Measurements from ENCODE around the gene KIF12. TPM values are rescaled to one million over a fixed set of nuclear protein-coding genes. Genes with fewer than 3 reads are reported as not detected.
A peak's percentile ranks its signal among the peaks of the same experiment; 100 is the strongest.

Gene KIF12
- total and polyA plus RNA-seq, 2 experiments from 2014 or later = 39.9 to 97.3 TPM

DNA sequence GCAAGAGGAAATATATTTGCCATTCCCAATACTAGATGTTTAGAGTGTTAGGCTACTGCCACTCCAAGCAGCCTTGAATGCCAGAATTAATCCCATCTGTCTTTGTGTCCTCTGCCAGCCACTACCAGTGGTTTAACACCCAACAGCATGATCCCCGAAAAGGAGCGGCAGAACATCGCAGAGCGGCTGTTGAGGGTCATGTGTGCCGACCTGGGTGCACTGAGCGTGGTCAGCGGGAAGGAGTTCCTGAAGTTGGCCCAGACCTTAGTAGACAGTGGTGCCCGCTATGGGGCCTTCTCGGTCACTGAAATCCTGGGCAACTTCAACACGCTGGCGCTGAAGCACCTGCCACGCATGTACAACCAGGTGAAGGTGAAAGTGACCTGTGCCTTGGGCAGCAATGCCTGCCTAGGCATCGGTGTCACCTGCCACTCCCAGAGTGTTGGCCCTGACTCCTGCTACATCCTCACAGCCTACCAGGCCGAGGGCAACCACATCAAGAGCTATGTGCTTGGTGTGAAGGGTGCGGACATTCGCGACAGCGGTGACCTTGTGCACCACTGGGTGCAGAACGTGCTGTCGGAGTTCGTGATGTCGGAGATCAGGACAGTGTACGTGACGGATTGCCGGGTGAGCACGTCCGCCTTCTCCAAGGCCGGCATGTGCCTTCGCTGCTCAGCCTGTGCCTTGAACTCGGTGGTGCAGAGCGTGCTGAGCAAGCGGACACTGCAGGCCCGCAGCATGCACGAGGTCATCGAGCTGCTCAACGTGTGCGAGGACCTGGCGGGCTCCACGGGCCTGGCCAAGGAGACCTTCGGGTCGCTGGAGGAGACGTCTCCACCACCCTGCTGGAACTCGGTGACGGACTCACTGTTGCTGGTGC, 50.3 kb downstream of the KIF12 start:
- Histone ChIP-seq H3K27ac (no peak overlapping the region), H3K9me3 (ENCODE audit: low read depth) (no peaks in the 10 kb centered on the region), H3K79me2 (no peaks in the 10 kb centered on the region), H3K27me3 (no peaks in the 10 kb centered on the region), H3K4me2 (no peak overlapping the region), H3K36me3 (replicated peaks; ENCODE audit: insufficient read depth, low read depth) (no peaks in the 10 kb centered on the region), H3K4me3 (no peak overlapping the region), H2AFZ (no peak overlapping the region), H4K20me1 (ENCODE audit: insufficient read depth, poor library complexity, severe bottlenecking) (no peaks in the 10 kb centered on the region), H3K4me1 (ENCODE audit: insufficient read depth) (no peaks in the 10 kb centered on the region), H3K9me2 (replicated peaks; ENCODE audit: insufficient read depth) (no peaks in the 10 kb centered on the region)
- TF ChIP-seq EZH2 (IDR thresholded peaks at IDR 0.05; ENCODE audit: borderline replicate concordance) (no peak), EZH2phosphoT487 (IDR thresholded peaks at IDR 0.05; ENCODE audit: low read depth, severe bottlenecking, unreplicated experiment) (no peak)
- TF ChIP-seq, protein P1, sequence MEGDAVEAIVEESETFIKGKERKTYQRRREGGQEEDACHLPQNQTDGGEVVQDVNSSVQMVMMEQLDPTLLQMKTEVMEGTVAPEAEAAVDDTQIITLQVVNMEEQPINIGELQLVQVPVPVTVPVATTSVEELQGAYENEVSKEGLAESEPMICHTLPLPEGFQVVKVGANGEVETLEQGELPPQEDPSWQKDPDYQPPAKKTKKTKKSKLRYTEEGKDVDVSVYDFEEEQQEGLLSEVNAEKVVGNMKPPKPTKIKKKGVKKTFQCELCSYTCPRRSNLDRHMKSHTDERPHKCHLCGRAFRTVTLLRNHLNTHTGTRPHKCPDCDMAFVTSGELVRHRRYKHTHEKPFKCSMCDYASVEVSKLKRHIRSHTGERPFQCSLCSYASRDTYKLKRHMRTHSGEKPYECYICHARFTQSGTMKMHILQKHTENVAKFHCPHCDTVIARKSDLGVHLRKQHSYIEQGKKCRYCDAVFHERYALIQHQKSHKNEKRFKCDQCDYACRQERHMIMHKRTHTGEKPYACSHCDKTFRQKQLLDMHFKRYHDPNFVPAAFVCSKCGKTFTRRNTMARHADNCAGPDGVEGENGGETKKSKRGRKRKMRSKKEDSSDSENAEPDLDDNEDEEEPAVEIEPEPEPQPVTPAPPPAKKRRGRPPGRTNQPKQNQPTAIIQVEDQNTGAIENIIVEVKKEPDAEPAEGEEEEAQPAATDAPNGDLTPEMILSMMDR (IDR thresholded peaks at IDR 0.05; ENCODE audit: poor library complexity) = no peak
- DNase-seq (ENCODE audit: low spot score) = no peak
- 98% methylated on average over 44 of the region's 44 CpGs for WGBS (ENCODE audit: low lambda C conversion rate, missing lambda C conversion rate)

DNA sequence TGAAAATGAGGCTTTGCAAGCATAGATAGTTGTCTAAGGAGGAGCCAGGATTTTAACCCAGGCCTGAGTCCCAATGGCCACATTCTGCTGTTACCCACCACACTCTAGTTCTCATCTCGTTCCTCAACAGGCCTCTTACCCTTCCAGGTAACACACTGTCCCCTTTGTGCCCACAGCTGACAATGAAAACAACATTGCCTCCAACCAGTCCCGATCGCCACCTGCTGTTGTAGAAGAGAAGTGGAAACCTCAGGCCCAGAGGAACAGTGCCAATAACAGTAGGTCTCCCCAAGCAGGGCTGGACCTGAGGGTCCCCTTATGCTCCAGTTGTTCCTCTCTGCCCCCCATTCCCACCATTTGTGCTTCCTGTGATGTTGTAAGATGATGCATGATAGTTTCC, 51.4 kb downstream of the KIF12 start:
- no peaks in the 10 kb centered on the region for H3K79me2 ChIP-seq

DNA sequence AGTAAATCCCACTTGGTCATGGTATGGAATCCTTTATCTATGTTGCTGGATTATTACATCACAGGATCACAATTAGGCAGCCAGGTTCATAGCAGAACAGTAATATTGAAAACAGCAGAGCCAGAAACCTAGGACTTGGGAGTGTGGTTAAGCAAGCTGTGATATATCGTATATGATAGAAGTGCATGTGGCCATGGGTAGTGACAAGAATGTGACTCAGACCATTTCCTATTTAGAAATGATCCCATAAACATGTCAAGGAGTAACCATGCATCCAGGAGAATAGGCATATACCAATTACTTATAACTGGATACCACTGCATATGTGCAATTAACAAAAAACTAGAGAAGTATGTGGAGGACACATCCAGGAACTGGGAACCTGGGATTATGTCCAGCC, 52.2 kb downstream of the KIF12 start:
- Histone ChIP-seq H3K4me3 (no peak overlapping the region), H3K36me3 (replicated peaks; ENCODE audit: insufficient read depth, low read depth) (no peaks in the 10 kb centered on the region)
- 78% methylated on average over 1 of the region's 1 CpG for WGBS (ENCODE audit: low lambda C conversion rate, missing lambda C conversion rate)

More for the DNA sequence above, 51.4 kb downstream of the KIF12 start:
- no peak overlapping the region for H3K4me2 ChIP-seq
- WGBS (ENCODE audit: low lambda C conversion rate, missing lambda C conversion rate) = 79% methylated on average over 3 of the region's 3 CpGs
- H2AFZ ChIP-seq = no peak overlapping the region
- H3K36me3 ChIP-seq (replicated peaks; ENCODE audit: insufficient read depth, low read depth) = no peaks in the 10 kb centered on the region
- H3K4me3 ChIP-seq = no peak overlapping the region
- H3K27me3 ChIP-seq = no peaks in the 10 kb centered on the region
- no peaks in the 10 kb centered on the region for H3K4me1 ChIP-seq (ENCODE audit: insufficient read depth)
- H3K9me3 ChIP-seq (ENCODE audit: low read depth) = no peaks in the 10 kb centered on the region
- no peaks in the 10 kb centered on the region for H4K20me1 ChIP-seq (ENCODE audit: insufficient read depth, poor library complexity, severe bottlenecking)
- H3K27ac ChIP-seq = no peak overlapping the region
- H3K9me2 ChIP-seq (replicated peaks; ENCODE audit: insufficient read depth) = no peaks in the 10 kb centered on the region
- TF ChIP-seq, protein P1 (IDR thresholded peaks at IDR 0.05; ENCODE audit: poor library complexity) = peak; percentile 29
- TF ChIP-seq EZH2 (IDR thresholded peaks at IDR 0.05; ENCODE audit: borderline replicate concordance) = no peak
- no peak for DNase-seq (ENCODE audit: low spot score)

More for the DNA sequence above, 52.2 kb downstream of the KIF12 start:
- TF ChIP-seq, protein P1 (IDR thresholded peaks at IDR 0.05; ENCODE audit: poor library complexity) = no peak
- no peak for TF ChIP-seq EZH2 (IDR thresholded peaks at IDR 0.05; ENCODE audit: borderline replicate concordance)
- TF ChIP-seq EZH2phosphoT487 (IDR thresholded peaks at IDR 0.05; ENCODE audit: low read depth, severe bottlenecking, unreplicated experiment) = no peak
- no peak overlapping the region for H3K4me2 ChIP-seq
- H3K4me1 ChIP-seq (ENCODE audit: insufficient read depth) = no peaks in the 10 kb centered on the region
- no peaks in the 10 kb centered on the region for H3K79me2 ChIP-seq
- no peaks in the 10 kb centered on the region for H3K9me2 ChIP-seq (replicated peaks; ENCODE audit: insufficient read depth)
- H3K27me3 ChIP-seq = no peaks in the 10 kb centered on the region
- no peaks in the 10 kb centered on the region for H3K9me3 ChIP-seq (ENCODE audit: low read depth)
- no peak for DNase-seq (ENCODE audit: low spot score)
- H2AFZ ChIP-seq = no peak overlapping the region
- no peaks in the 10 kb centered on the region for H4K20me1 ChIP-seq (ENCODE audit: insufficient read depth, poor library complexity, severe bottlenecking)
- H3K27ac ChIP-seq = no peak overlapping the region
